Neutrophil (primary cell): ENCODE data around the gene NDUFB3.
"Not testable (repeated sequence)": the region's sequence is repeated elsewhere in the genome, so short reads cannot be mapped to it uniquely, and the experiment has no call there.

Experiments used
- H3K27ac ChIP-seq: fragments of 200-600 bp; sonication (generic); 2 replicates; pipeline ENCODE4 v1.5.1; 2016; ENCODE audit warnings: mild to moderate bottlenecking, moderate library complexity
- H3K27me3 ChIP-seq: fragments of 200-600 bp; sonication (generic); 2 replicates; pipeline ENCODE4 v1.6.0; 2016; ENCODE audit warnings: mild to moderate bottlenecking
- H3K36me3 ChIP-seq: fragments of 200-600 bp; sonication (generic); 2 replicates; pipeline ENCODE4 v1.5.1; 2017
- H3K4me1 ChIP-seq, 2 experiments: fragments of 200-600 bp in 1 of 2; sonication (generic) in 1 of 2; 1 replicate in 1 of 2; 2 replicates in 1 of 2; pipeline versions ENCODE4 v1.5.1 to v1.6.1; 2013 to 2016; ENCODE audit warnings: low read depth in 1 of 2, low read length in 1 of 2, mild to moderate bottlenecking in 1 of 2, moderate library complexity in 1 of 2; ENCODE audit not compliant: control insufficient read depth in 1 of 2, insufficient read depth in 1 of 2
- H3K4me3 ChIP-seq, 2 experiments: fragments of 200-600 bp in 1 of 2; sonication (generic) in 1 of 2; 1 replicate in 1 of 2; 2 replicates in 1 of 2; pipeline ENCODE4 v1.5.1; 2013 to 2016; ENCODE audit warnings: low read depth in 1 of 2, low read length in 1 of 2, mild to moderate bottlenecking in 1 of 2, moderate library complexity in 1 of 2
- H3K9me3 ChIP-seq: fragments of 200-600 bp; sonication (generic); 2 replicates; pipeline ENCODE4 v1.5.1; 2016
- TF ChIP-seq, protein P1 (sequence below): fragments of 200-600 bp; sonication (generic); IDR thresholded peaks from 2 replicates; pipeline ENCODE4 v1.5.1; 2016; ENCODE audit warnings: antibody characterized with exemption

Gene NDUFB3

GRCh38 chr2:201059961-201060755 lies 11.6 kb upstream of the NDUFB3 start:
- Histone ChIP-seq H3K4me3 (peak overlapping the region in 1 of 2 experiments; percentile 27), H3K36me3 (peaks cover 17% of the 10 kb centered on the region), H3K27ac (peak overlapping the region; percentile 68), H3K4me1 (peaks cover 51 to 54% of the 10 kb centered on the region in 2 experiments), H3K9me3 (no peaks in the 10 kb centered on the region), H3K27me3 (no peaks in the 10 kb centered on the region)
- TF ChIP-seq, protein P1, sequence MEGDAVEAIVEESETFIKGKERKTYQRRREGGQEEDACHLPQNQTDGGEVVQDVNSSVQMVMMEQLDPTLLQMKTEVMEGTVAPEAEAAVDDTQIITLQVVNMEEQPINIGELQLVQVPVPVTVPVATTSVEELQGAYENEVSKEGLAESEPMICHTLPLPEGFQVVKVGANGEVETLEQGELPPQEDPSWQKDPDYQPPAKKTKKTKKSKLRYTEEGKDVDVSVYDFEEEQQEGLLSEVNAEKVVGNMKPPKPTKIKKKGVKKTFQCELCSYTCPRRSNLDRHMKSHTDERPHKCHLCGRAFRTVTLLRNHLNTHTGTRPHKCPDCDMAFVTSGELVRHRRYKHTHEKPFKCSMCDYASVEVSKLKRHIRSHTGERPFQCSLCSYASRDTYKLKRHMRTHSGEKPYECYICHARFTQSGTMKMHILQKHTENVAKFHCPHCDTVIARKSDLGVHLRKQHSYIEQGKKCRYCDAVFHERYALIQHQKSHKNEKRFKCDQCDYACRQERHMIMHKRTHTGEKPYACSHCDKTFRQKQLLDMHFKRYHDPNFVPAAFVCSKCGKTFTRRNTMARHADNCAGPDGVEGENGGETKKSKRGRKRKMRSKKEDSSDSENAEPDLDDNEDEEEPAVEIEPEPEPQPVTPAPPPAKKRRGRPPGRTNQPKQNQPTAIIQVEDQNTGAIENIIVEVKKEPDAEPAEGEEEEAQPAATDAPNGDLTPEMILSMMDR = no peak

GRCh38 chr2:201063516-201063915 lies 8.3 kb upstream of the NDUFB3 start:
- H3K9me3 ChIP-seq, H3K4me3 ChIP-seq, H3K27me3 ChIP-seq, H3K27ac ChIP-seq: not testable (repeated sequence)
- Histone ChIP-seq H3K4me1 (peaks cover 63% of the 10 kb centered on the region in 2 experiments), H3K36me3 (peaks cover 11% of the 10 kb centered on the region)

DNA sequence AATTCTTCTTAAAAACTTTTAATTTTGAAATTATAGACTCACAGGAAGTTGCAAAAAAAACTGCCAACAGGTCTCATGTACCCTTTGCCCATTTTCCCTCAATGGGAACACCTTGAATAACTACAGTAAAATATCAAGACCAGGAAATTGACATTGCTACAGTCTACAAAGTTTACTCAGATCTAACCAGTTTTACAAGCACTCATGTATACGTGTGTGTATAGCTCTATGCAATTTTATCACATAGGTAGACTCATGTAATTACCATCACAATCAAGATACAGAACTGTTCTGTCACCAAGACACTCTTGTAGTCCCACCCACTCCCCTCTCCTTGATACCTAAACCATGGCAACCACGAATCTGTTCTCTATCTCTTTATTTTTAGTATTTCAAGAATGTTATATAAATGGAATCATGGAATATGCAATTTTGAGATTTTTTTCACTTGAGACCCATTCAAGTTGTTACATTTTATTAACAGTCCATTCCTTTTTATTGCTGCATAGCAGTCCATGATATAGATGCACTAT lies 6.9 kb upstream of the NDUFB3 start:
- Histone ChIP-seq H3K4me1 (peaks cover 63% of the 10 kb centered on the region in 2 experiments), H3K36me3 (peaks cover 4% of the 10 kb centered on the region), H3K4me3 (no peak overlapping the region), H3K9me3 (no peaks in the 10 kb centered on the region), H3K27ac (no peak overlapping the region), H3K27me3 (no peaks in the 10 kb centered on the region)
- TF ChIP-seq, protein P1 = no peak

DNA sequence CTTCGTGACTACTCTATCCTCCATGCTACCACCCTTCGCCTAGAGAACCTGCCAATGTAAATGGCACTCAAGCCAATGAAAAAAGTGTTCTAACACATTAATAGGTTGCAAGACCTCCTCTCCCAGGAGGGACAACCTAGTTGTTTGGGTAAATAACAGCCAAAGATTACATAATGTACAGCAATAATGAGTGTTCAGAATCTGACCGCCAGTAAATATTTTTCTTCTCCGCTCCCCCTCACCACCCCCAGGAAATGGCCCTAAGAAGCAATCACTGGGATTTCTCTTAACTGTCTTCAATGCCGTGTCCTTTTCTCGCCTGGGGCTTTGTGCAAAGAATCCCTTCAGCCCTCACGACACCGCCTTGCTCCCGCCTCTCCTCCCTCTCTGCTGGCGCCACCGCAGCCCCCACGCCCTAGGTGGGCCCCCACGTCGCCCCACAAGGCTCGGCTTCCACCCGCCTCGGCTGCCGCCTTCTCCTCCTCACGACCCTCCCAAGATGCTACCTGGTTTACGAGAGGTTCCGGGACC lies 788 bp upstream of the NDUFB3 start:
- Histone ChIP-seq H3K9me3 (no peaks in the 10 kb centered on the region), H3K27me3 (no peaks in the 10 kb centered on the region)
- TF ChIP-seq, protein P1 = no peak

GRCh38 chr2:201072201-201072530 lies 365 bp downstream of the NDUFB3 start:
- TF ChIP-seq, protein P1 = no peak
- H3K27ac ChIP-seq = peak overlapping the region; percentile 86
- H3K4me3 ChIP-seq = peak overlapping the region; percentile 86 to 96
- no peaks in the 10 kb centered on the region for H3K36me3 ChIP-seq
- no peaks in the 10 kb centered on the region for H3K27me3 ChIP-seq
- no peaks in the 10 kb centered on the region for H3K9me3 ChIP-seq
- H3K4me1 ChIP-seq = peaks cover 60 to 61% of the 10 kb centered on the region in 2 experiments

More for the DNA sequence above, 788 bp upstream of the NDUFB3 start:
- Histone ChIP-seq H3K27ac (peak overlapping the region; percentile 86), H3K36me3 (no peaks in the 10 kb centered on the region), H3K4me3 (peak overlapping the region; percentile 86 to 96), H3K4me1 (peaks cover 71 to 72% of the 10 kb centered on the region in 2 experiments)

GRCh38 chr2:201073071-201073470 lies 1.3 kb downstream of the NDUFB3 start:
- Histone ChIP-seq H3K27me3 (no peaks in the 10 kb centered on the region), H3K36me3 (no peaks in the 10 kb centered on the region), H3K27ac (peak overlapping the region; percentile 86), H3K9me3 (no peaks in the 10 kb centered on the region), H3K4me1 (peaks cover 53 to 54% of the 10 kb centered on the region in 2 experiments), H3K4me3 (peak overlapping the region; percentile 86 to 96)
- TF ChIP-seq, protein P1 = no peak
